Measurements from ENCODE around the gene NLRP6. TPM values are rescaled to one million over a fixed set of nuclear protein-coding genes. Genes with fewer than 3 reads are reported as not detected.

Gene NLRP6
- polyA plus RNA-seq, 2 of the 4 experiments (the other 2 are of a cell fraction), result 0.03 TPM; not detected in 1

DNA sequence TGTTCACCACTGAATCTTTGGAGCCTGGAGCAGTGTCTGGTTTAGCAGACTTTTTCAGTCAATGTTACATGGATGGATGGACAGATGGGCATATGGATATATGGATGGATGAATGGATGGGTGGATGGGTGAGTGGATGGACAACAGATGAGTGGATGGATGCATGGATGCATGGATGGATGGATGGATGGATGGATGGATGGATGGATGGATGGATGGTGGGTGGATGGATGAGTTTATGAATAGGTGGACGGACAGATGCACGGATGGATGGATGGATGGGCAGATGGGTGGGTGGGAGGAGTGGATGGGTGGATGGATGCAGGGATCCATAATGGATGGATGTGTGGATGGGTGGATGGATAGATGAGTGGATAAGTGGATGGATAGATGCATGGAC lies 22.4 kb upstream of the NLRP6 start:
- ATAC-seq (no peak), FAIRE-seq (no peak), DNase-seq (ENCODE audit: low read depth in 1 of 2, low spot score in 1 of 2) (no peak)
- POLR2A ChIA-PET, result no interaction called here
- no peak overlapping the region for H3K4me2 ChIP-seq
- no peak overlapping the region for H3K4me3 ChIP-seq
- H3K27ac ChIP-seq, result no peak overlapping the region
- CTCF ChIA-PET, result no interaction called here
- H3K9me3 ChIP-seq, result no peaks in the 10 kb centered on the region
- WGBS (ENCODE audit: missing lambda C conversion rate), result 79% methylated on average over 2 of the region's 2 CpGs
- H3K4me1 ChIP-seq, result no peaks in the 10 kb centered on the region
- TF ChIP-seq, protein P1, sequence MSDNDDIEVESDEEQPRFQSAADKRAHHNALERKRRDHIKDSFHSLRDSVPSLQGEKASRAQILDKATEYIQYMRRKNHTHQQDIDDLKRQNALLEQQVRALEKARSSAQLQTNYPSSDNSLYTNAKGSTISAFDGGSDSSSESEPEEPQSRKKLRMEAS (IDR thresholded peaks at IDR 0.05), result no peak
- TF ChIP-seq SREBF2 (IDR thresholded peaks at IDR 0.05) (no peak), BHLHE40 (IDR thresholded peaks at IDR 0.05; ENCODE audit: low read depth, low read length) (no peak), RARB (CRISPR knock-in tag; IDR thresholded peaks at IDR 0.05) (no peak), TFCP2L1 (CRISPR knock-in tag; IDR thresholded peaks at IDR 0.05) (no peak), EHF (CRISPR knock-in tag; IDR thresholded peaks at IDR 0.05) (no peak), JUN (IDR thresholded peaks at IDR 0.05) (no peak), KDM5A (IDR thresholded peaks at IDR 0.05) (no peak)
- TF ChIP-seq, protein P2, sequence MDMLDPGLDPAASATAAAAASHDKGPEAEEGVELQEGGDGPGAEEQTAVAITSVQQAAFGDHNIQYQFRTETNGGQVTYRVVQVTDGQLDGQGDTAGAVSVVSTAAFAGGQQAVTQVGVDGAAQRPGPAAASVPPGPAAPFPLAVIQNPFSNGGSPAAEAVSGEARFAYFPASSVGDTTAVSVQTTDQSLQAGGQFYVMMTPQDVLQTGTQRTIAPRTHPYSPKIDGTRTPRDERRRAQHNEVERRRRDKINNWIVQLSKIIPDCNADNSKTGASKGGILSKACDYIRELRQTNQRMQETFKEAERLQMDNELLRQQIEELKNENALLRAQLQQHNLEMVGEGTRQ (IDR thresholded peaks at IDR 0.05), result no peak

DNA sequence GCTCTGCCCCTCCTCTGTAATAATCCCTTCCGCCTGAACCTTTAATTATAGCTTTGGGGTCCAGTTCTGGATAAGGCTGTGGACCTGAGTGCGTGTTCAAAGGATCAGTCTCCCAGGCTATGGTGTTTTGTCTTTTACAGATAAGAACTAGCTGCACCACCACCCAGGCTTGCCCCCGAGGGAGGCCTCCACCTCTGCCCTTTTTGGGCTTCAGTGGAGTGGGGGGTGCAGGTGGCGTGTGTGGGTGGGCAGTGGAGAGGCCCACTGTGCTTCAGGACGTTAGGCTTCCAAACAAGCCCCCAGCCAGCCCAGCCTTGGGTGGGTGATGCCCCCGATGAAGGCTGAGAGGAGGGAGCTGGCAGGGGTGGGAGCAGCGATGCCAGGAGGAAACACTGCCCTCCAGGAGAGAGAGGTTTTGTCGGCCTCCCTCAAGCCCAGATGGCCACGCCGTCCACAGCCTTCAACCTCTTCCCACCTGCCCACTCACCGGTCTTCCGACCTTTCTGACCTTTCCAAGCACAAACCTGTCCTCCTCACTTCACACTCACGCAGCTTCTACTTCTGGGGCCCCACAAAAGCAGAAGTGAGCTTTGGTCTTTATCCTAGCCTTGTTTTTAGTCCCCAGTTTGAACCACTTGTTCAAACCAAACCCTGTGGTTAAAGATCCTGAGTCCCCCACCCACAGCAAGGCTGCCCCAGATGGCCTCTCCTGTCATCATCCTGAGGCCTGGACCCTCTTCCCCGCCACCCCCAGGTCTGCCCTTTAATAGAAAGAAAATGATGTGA lies 21.1 kb upstream of the NLRP6 start:
- no peaks in the 10 kb centered on the region for H3K9me3 ChIP-seq
- H3K4me3 ChIP-seq, result no peak overlapping the region
- no peak for DNase-seq (ENCODE audit: low read depth in 1 of 2, low spot score in 1 of 2)
- no peak overlapping the region for H3K4me2 ChIP-seq
- ChIA-PET POLR2A (no interaction called here), CTCF (interaction anchor here (7.2 kb wide), 1 partner anchor 7 kb away, joined by 40 read pairs; no protein-coding TSS in a partner anchor)
- no peak for ATAC-seq
- TF ChIP-seq MYC (IDR thresholded peaks at IDR 0.05; ENCODE audit: borderline replicate concordance, low read length) (no peak), PHF8 (IDR thresholded peaks at IDR 0.05; ENCODE audit: borderline replicate concordance, low read depth) (no peak), HOXB5 (CRISPR knock-in tag; IDR thresholded peaks at IDR 0.05) (no peak), CHD4 (IDR thresholded peaks at IDR 0.05; ENCODE audit: borderline replicate concordance) (no peak), EHF (CRISPR knock-in tag; IDR thresholded peaks at IDR 0.05) (no peak), ZNF302 (CRISPR knock-in tag; IDR thresholded peaks at IDR 0.05) (no peak), ESRRA (IDR thresholded peaks at IDR 0.05; ENCODE audit: borderline replicate concordance, low read length) (no peak), RAD21 (conservative IDR thresholded peaks at IDR 0.05 in 1 of 2, IDR thresholded peaks at IDR 0.05 in 1 of 2) (no peak), FOSL2 (IDR thresholded peaks at IDR 0.05) (no peak), FOSL2 (CRISPR knock-in tag; IDR thresholded peaks at IDR 0.05) (no peak), SMC3 (IDR thresholded peaks at IDR 0.05) (no peak), FOXS1 (CRISPR knock-in tag; IDR thresholded peaks at IDR 0.05) (no peak)
- TF ChIP-seq, protein P3, sequence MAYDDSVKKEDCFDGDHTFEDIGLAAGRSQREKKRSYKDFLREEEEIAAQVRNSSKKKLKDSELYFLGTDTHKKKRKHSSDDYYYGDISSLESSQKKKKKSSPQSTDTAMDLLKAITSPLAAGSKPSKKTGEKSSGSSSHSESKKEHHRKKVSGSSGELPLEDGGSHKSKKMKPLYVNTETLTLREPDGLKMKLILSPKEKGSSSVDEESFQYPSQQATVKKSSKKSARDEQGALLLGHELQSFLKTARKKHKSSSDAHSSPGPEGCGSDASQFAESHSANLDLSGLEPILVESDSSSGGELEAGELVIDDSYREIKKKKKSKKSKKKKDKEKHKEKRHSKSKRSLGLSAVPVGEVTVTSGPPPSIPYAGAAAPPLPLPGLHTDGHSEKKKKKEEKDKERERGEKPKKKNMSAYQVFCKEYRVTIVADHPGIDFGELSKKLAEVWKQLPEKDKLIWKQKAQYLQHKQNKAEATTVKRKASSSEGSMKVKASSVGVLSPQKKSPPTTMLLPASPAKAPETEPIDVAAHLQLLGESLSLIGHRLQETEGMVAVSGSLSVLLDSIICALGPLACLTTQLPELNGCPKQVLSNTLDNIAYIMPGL (CRISPR knock-in tag; IDR thresholded peaks at IDR 0.05; ENCODE audit: borderline replicate concordance), result no peak
- TF ChIP-seq, protein P1 (IDR thresholded peaks at IDR 0.05), result no peak
- no peak overlapping the region for H3K27ac ChIP-seq
- no peak for FAIRE-seq
- no peaks in the 10 kb centered on the region for H3K4me1 ChIP-seq
- 77% methylated on average over 11 of the region's 14 CpGs for WGBS (ENCODE audit: missing lambda C conversion rate)

Data from A549 (cell line).